NCI-H526 treated with DMSO at 0.1 percent for 48 hours (cell line): Measurements from ENCODE around the gene SYCP2.
"Not testable (repeated sequence)": the region's sequence is repeated elsewhere in the genome, so short reads cannot be mapped to it uniquely, and the experiment has no call there.

Experiments used
- DNase-seq: peaks from one replicate; lab custom pipeline; 2025; lab: John Stamatoyannopoulos, UW

Gene SYCP2

DNA sequence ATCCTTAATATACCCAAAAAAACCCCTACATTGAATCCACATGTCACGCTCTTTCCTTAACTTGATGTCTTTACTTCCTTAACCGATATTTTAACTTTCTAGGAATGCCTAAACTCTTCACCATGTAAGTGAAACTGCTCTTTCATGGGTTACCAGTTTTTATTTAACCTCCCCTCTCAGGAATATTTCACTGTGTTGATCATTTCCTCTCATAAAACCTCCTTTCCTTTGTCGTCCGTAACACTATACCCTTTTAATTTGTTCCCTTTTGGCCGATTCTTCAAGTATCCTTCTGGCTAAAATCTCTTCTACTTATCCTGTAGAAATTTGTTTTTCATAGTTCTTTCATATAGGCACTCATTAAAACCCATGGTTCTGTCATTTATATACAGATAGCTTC lies 24.6 kb downstream of the SYCP2 start:
- no peak for DNase-seq

- DNase-seq, result no peak
Observed at GRCh38 chr20:59903621-59904020, 29.8 kb downstream of the SYCP2 start.

DNA sequence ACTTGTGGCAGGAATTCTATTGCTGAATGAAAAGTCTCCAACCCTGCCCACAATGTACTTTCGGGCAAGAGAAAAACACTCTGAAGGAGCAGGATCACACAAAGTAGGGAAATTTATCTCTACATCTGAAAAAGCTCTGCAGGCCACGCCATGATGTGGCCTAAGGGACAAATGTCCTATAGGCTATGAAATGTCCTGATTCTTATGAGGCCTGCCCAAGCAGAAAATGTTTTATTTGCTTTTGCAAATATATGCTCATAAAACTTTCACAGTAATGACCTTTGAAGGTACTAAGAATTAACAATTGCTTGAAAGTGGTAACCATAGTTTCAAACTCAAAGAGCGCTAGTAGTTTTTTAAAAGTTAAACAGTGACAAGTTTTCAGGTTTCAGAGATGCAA lies 31.0 kb downstream of the SYCP2 start:
- peak; percentile 64 for DNase-seq

GRCh38 chr20:59895908-59896307 lies 37.5 kb downstream of the SYCP2 start:
- no peak for DNase-seq

DNA sequence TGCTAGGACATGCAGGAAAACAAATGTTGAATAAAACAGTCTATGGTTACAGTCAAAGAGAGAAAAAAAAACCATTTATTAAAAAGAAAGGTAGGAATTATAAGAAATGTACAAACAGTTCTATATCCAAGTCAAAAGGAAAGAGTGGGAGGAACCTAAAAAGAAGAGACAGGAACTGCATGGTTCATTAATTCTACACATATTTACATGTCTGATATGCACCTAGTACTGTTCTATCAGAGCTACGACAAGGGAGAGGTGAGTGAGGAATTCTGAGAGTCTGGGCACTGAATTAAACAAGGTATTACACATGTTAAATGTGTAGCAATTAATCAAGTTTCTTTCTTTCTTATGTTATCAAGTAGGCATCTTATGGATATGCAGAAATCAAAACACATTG lies 41.9 kb downstream of the SYCP2 start:
- DNase-seq, result peak; percentile 54

DNA sequence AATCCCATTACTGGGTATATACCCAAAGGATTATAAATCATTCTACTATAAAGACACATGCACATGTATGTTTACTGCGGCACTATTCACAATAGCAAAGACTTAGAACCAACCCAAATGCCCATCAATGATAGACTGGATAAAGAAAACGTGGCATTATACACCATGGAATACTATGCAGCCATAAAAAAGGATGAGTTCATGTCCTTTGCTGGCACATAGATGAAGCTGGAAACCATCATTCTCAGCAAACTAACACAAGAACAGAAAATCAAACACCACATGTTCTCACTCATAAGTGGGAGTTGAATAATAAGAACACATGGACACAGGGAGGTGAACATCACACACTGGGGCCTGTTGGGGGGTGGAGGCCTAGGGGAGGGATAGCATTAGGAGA lies 43.4 kb downstream of the SYCP2 start:
- not testable (repeated sequence) for DNase-seq

GRCh38 chr20:59888050-59888449 lies 45.4 kb downstream of the SYCP2 start:
- DNase-seq, result no peak

DNA sequence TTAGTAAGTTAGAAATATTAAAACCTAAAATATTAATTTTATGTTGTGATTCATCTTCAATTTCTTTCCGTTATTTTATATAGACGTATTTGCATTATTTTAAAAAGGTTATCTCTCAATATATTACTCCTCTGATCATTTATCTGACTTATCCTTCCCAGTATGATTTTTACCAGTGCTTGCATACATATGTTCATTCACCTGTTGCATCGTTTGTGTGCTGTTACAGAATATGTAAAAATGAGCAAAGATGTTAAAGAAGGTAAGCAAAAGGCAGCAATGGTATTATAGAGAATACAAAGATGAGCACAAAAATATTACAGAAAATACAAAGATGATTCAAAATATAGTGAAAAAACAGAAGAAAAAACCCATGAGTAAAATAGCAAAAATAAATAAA lies 48.9 kb downstream of the SYCP2 start:
- DNase-seq, result no peak

DNA sequence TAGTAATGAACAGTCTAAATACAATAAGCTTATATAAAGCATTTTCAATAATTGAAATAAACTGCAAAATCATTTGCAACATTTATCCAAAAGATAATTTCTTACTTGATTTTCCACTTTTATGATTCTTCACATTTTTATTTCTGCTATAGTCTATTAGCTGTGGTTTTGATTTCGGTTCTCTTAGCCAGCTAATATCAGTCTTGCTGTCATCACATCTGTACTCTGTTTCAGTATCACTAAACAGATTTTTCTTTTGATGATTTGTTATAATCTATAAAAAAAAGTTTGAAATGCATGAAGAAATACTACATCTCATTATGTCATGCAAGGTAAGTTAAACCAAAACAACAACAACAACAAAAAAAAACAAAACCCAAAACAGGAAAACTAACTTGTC lies 53.2 kb downstream of the SYCP2 start:
- DNase-seq, result no peak

DNA sequence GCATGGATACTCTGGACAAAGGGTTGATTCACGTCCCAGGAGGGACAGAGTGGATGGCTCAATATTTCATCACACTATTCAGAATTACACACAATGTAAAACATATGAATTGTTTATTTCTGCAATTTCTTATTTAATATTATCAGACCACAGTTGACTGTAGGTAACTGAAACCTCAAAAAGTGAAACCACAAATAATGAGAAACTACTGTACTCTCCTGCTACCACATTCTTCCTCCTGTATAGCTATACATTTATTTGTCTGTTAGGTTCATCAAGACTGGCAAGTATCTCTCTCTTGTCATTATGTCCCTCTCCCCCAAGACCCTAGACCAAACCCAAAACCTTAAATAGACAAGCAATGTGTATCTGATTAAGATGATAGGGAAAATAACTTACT lies 60.0 kb downstream of the SYCP2 start:
- no peak for DNase-seq

DNA sequence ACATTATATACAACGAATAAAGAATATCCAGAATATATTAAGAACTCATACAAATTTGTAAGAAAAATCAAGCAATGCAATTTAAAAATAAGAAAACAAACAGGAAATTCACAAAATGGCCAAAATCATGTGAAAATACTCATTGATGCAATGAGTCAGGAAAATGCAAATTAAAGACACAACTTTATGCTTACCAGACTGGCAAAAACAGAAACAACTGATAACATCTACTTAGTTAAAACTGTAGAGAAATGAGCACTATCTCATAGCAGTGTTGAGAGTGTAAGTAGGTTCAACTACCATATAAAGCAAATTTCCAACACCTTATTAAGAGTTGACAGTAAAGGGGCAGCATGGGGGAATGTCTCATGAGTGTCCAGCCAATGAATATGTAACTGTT lies 62.3 kb downstream of the SYCP2 start:
- no peak for DNase-seq

DNA sequence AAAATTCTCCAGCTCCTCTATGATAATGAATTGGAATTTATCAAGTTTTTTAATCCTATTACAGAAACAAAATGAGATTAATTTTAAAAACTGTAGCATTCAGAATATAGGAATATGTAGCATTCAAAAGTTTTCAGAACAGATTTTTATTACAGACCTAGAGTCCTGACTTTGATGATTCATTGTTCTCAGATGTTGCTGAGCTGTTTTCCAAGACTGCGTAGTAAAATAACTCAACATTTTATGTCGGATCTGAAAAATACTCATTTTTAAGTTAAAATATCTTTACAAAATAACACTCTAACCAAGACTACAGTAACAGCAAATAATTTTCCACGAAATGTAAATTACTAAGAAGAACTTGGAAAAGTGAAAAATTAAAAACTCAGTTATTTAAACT lies 67.1 kb downstream of the SYCP2 start:
- no peak for DNase-seq

GRCh38 chr20:59864726-59865125 lies 68.7 kb downstream of the SYCP2 start:
- DNase-seq, result no peak

- no peak for DNase-seq
Observed at GRCh38 chr20:59863058-59863457, 70.4 kb downstream of the SYCP2 start.

GRCh38 chr20:59861401-59861800 lies 72.0 kb downstream of the SYCP2 start:
- DNase-seq, result no peak

- DNase-seq, result no peak
Observed at GRCh38 chr20:59858425-59858824, 75.0 kb downstream of the SYCP2 start.

DNA sequence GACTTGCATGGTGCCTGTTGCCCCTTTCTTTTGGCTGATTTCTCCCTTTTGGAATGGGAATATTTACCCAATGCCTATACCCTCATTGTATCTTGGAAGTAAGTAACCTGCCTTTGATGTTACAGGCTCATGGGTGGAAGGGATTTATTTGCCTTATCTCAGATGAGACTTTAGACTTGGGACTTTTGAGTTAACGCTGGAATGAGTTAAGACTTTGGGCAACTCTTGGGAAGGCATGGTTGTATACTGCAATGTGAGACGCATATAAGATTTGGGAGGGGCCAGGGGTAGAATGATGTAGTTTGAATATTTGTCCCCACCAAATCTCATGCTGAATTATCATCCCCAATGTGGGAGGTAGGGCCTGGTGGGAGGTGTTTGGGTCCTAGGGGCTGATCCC lies 75.5 kb downstream of the SYCP2 start:
- no peak for DNase-seq

- DNase-seq, result not testable (repeated sequence)
Observed at GRCh38 chr20:59856941-59857340, 76.5 kb downstream of the SYCP2 start.

DNA sequence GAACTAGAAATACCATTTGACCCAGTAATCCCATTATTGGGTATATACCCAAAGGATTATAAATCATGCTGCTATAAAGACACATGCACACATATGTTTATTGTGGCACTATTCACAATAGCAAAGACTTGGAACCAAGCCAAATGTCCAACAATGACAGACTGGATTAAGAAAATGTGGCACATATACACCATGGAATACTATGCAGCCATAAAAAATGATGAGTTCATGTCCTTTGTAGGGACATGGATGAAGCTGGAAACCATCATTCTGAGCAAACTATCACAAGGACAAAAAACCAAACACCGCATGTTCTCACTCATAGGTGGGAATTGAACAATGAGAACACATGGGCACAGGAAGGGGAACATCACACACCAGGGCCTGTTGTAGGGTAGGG lies 76.9 kb downstream of the SYCP2 start:
- DNase-seq, result not testable (repeated sequence)

DNA sequence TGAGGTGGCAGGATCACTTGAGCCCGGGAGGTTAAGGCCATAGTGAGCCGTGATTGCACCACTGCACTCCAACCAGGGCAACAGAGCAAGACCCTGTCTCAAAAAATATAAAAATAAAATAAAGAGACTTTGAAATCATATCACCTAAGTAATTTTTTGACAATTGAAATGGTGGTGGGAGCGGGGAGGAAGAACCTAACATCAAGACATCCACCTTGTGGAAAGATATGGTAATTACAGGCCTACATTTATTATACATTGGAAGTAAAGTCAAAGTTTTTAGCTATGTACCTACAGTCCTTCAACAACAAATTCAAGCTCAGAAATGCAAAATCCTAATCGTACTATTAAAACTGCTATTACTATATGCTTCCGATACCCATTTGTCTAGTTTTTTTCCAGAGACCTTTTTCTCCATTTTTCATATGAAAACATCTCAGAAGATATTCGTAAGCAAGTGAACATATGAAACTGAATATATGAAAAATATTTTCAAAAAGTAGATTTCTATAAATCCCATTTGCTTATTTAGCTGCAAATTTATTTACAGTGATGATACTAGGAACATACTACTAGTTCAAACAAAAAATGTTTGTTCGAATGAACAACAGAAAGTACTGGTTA lies 83.3 kb downstream of the SYCP2 start:
- peak; percentile 38 for DNase-seq

DNA sequence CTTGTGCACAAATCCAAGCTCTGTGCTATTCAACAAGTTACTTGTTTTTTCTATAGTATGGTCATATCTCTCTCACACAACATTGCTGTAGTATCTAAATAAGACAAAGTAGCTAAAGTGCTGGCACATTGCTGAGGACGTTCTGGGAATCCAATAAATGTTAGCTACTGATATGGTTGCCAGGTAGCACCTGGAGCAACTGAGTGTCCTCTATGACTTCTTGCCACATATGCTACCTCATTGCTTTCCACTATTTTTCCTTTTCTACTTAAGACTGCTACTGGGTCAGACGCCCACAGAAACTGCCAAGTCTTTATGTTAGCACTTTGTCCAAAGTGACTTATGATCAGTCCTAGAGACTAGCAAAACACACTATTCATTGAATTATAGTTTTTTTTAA lies 85.3 kb downstream of the SYCP2 start:
- no peak for DNase-seq

- no peak for DNase-seq
Observed at GRCh38 chr20:59845472-59845871, 88.0 kb downstream of the SYCP2 start.

DNA sequence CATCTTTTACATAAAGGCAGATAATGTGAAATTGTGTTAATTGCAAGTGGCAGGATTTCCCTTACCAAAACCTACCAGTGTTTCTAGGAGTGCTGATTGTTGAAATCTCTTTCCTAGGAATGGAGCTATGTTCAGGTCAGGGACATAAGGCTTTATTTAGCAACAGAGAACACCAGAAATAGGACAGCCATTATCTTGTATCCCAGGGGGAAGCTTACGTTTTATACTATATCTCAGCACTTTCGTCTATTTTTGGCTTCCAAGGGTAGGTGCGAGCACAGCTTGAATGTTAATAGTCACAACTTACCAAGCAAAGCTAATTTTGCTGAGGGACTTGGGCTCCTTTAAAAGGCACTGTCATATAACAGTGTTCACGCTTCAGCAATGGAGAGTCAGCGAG lies 94.0 kb downstream of the SYCP2 start:
- no peak for DNase-seq

GRCh38 chr20:59837623-59838394 lies 95.6 kb downstream of the SYCP2 start:
- DNase-seq, result no peak
